Body of pancreas (tissue), 4 donors: ENCODE results near the gene DNAI7.

Experiments used
- POLR2A ChIP-seq, 3 donors: fragments of 450-650 bp; IDR thresholded peaks; one replicate each; pipeline ENCODE4 v1.6.1; 2016; ENCODE audit warnings: antibody characterized with exemption in 3 of 3, mild to moderate bottlenecking in 2 of 3
- TF ChIP-seq, protein P1 (sequence below), 7 experiments: fragments of 450-650 bp in 4 of 7; fragments of 200-600 bp in 3 of 7; sonication (generic) in 3 of 7; IDR thresholded peaks; one replicate each; pipeline ENCODE4 v1.5.1; 2016 to 2019; ENCODE audit warnings: antibody characterized with exemption in 7 of 7

DNA sequence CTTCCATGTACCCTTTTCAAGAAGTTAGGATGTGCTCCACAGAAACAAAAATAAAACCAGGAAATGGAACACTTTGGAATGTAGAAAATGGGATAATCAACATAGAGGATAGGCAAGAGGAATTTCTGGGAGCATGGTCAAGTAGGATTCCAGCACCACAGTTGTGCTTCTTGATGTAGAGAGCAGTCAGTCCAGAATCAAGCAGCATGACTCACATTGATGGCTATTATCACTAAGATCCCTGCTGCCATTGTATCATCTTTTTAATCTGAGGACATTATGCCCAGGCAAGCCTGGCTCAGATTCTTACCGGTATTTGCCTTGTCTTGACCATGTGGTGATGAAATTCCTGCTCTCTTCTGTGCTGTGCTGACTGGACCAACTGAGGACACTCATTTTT, 5.7 kb upstream of the DNAI7 start:
- TF ChIP-seq POLR2A (IDR thresholded peaks at IDR 0.05): no peak
- TF ChIP-seq, protein P1, sequence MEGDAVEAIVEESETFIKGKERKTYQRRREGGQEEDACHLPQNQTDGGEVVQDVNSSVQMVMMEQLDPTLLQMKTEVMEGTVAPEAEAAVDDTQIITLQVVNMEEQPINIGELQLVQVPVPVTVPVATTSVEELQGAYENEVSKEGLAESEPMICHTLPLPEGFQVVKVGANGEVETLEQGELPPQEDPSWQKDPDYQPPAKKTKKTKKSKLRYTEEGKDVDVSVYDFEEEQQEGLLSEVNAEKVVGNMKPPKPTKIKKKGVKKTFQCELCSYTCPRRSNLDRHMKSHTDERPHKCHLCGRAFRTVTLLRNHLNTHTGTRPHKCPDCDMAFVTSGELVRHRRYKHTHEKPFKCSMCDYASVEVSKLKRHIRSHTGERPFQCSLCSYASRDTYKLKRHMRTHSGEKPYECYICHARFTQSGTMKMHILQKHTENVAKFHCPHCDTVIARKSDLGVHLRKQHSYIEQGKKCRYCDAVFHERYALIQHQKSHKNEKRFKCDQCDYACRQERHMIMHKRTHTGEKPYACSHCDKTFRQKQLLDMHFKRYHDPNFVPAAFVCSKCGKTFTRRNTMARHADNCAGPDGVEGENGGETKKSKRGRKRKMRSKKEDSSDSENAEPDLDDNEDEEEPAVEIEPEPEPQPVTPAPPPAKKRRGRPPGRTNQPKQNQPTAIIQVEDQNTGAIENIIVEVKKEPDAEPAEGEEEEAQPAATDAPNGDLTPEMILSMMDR (IDR thresholded peaks at IDR 0.05): no peak
